Mesendoderm (in vitro differentiated cells): ENCODE data around the gene AFMID.

Experiments used
- DNase-seq: peaks from one replicate; pipeline ENCODE4 v3.0.0; 2013
- H2AK5ac ChIP-seq: 2 replicates; pipeline ENCODE4 v1.6.1; 2013; ENCODE audit warnings: low read length, inconsistent platforms
- H2BK120ac ChIP-seq: 2 replicates; pipeline ENCODE4 v1.6.1; 2013; ENCODE audit warnings: low read depth, mild to moderate bottlenecking, low read length, moderate library complexity, mixed read lengths
- H2BK15ac ChIP-seq: replicated peaks from 2 replicates; pipeline ENCODE4 v1.6.1; 2013; ENCODE audit warnings: low read depth, mild to moderate bottlenecking, moderate library complexity
- H2BK5ac ChIP-seq: 2 replicates; pipeline ENCODE4 v1.6.1; 2013; ENCODE audit warnings: low read length, inconsistent platforms
- H3K18ac ChIP-seq: 2 replicates; pipeline ENCODE4 v1.6.1; 2013; ENCODE audit warnings: mild to moderate bottlenecking, low read length, mixed read lengths
- H3K23ac ChIP-seq: one replicate; pipeline ENCODE4 v1.6.1; 2013; ENCODE audit warnings: low read length
- H3K27ac ChIP-seq: 2 replicates; pipeline ENCODE4 v1.5.1; 2013; ENCODE audit warnings: low read depth, mild to moderate bottlenecking, inconsistent platforms, low read length, moderate library complexity
- H3K27me3 ChIP-seq: 2 replicates; pipeline ENCODE4 v1.6.1; 2013; ENCODE audit warnings: low read length, control low read depth, mild to moderate bottlenecking, inconsistent platforms; ENCODE audit not compliant: insufficient read depth, poor library complexity
- H3K36me3 ChIP-seq: 2 replicates; pipeline ENCODE4 v1.6.1; 2013; ENCODE audit warnings: low read length, inconsistent platforms; ENCODE audit not compliant: control insufficient read depth, insufficient read depth
- H3K4ac ChIP-seq: one replicate; pipeline ENCODE4 v1.6.1; 2013; ENCODE audit warnings: low read depth, mild to moderate bottlenecking, low read length, moderate library complexity
- H3K4me1 ChIP-seq: 2 replicates; pipeline ENCODE4 v1.6.1; 2013; ENCODE audit warnings: low read depth, low read length, inconsistent platforms; ENCODE audit not compliant: control insufficient read depth
- H3K4me2 ChIP-seq: 2 replicates; pipeline ENCODE4 v1.6.1; 2013; ENCODE audit warnings: low read length
- H3K4me3 ChIP-seq: 2 replicates; pipeline ENCODE4 v1.5.1; 2013; ENCODE audit warnings: mild to moderate bottlenecking, low read length
- H3K56ac ChIP-seq: one replicate; pipeline ENCODE4 v1.6.1; 2013; ENCODE audit warnings: low read length
- H3K79me1 ChIP-seq: 2 replicates; pipeline ENCODE4 v1.6.1; 2013; ENCODE audit warnings: low read length, inconsistent platforms
- H3K79me2 ChIP-seq: 2 replicates; pipeline ENCODE4 v1.6.1; 2013; ENCODE audit warnings: mild to moderate bottlenecking, low read length; ENCODE audit not compliant: control insufficient read depth, insufficient read depth
- H3K9ac ChIP-seq: 2 replicates; pipeline ENCODE4 v1.6.1; 2013; ENCODE audit warnings: low read length, inconsistent platforms
- H4K5ac ChIP-seq: one replicate; pipeline ENCODE4 v1.6.1; 2013; ENCODE audit warnings: low read length
- H4K8ac ChIP-seq: one replicate; pipeline ENCODE4 v1.6.1; 2013; ENCODE audit warnings: low read depth, mild to moderate bottlenecking, control low read depth, low read length, moderate library complexity
- WGBS: extraction: QIAGEN DNeasy Blood & Tissue Kit; methylation state at CpG from one replicate; pipeline ENCODE4 v1.1.7; 2013; ENCODE audit warnings: low lambda C conversion rate, missing lambda C conversion rate; ENCODE audit not compliant: insufficient coverage; ENCODE audit errors: extremely low coverage; 5-methylcytosine and 5-hydroxymethylcytosine counted together

Gene AFMID

DNA sequence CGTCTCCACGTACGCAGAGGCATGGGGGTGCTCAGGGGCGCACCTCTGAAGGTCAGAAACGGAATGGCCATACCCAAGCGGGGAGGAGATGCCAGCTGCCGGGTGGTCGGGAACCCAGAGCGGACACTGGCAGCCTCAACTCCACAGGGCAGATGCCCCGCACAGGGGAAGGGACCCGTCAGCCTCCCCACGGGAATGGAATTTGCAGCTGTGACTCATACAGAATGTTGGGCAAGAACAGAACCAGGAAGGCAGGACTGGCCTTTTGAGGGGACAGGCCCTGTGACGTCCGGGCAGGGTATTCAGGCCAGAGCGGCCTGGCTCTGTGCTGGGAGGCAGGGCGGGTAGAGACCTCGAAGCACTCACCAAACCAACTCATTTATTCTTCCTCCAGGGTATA is 7.8 kb upstream of the AFMID start:
- Histone ChIP-seq H3K4me2 (no peak overlapping the region), H2BK5ac (no peak overlapping the region), H3K79me1 (peaks cover 4% of the 10 kb centered on the region), H3K79me2 (peaks cover 7% of the 10 kb centered on the region), H3K27ac (no peak overlapping the region), H4K8ac (no peak overlapping the region), H2AK5ac (no peak overlapping the region), H3K18ac (no peak overlapping the region), H3K27me3 (no peaks in the 10 kb centered on the region), H3K9ac (no peak overlapping the region), H3K36me3 (peaks cover 23% of the 10 kb centered on the region), H2BK15ac (no peak overlapping the region), H4K5ac (no peak overlapping the region), H3K56ac (no peak overlapping the region), H3K4ac (no peak overlapping the region), H3K4me1 (no peaks in the 10 kb centered on the region), H2BK120ac (no peak overlapping the region), H3K4me3 (no peak overlapping the region), H3K23ac (no peak overlapping the region)
- DNase-seq: no peak
- WGBS: no CpG with 5 or more reads among the region's 17 CpGs

DNA sequence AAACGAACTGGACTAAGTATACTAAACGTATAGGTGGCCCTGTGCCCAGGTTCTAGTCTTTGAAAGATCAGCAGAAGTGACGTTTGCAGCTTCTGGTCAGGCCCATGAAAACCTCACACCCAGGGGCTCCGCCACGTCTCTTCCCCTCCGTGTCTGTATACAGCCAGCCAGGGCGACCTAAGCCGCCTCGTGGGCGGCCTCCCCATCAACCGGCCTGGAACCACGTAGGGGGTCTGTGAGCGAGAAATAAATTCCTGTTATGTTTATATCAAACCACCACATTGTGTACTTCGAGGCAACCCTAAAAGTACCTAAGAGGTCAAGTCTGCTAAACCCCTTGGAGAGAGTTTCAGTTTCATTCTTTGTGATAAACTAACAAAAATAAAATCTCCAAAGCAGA is 7.1 kb upstream of the AFMID start:
- H3K4me3 ChIP-seq: no peak overlapping the region
- no CpG with 5 or more reads among the region's 14 CpGs for WGBS
- H4K8ac ChIP-seq: no peak overlapping the region
- no peak overlapping the region for H3K9ac ChIP-seq
- no peak overlapping the region for H2BK5ac ChIP-seq
- no peak overlapping the region for H3K23ac ChIP-seq
- H4K5ac ChIP-seq: no peak overlapping the region
- H2AK5ac ChIP-seq: no peak overlapping the region
- no peak overlapping the region for H2BK120ac ChIP-seq
- peaks cover 10% of the 10 kb centered on the region for H3K79me1 ChIP-seq
- no peak overlapping the region for H3K4ac ChIP-seq
- no peaks in the 10 kb centered on the region for H3K27me3 ChIP-seq
- H3K18ac ChIP-seq: no peak overlapping the region
- H3K27ac ChIP-seq: no peak overlapping the region
- no peak for DNase-seq
- no peak overlapping the region for H2BK15ac ChIP-seq
- H3K79me2 ChIP-seq: peaks cover 14% of the 10 kb centered on the region
- peaks cover 3% of the 10 kb centered on the region for H3K4me1 ChIP-seq
- no peak overlapping the region for H3K4me2 ChIP-seq
- H3K36me3 ChIP-seq: peaks cover 26% of the 10 kb centered on the region
- H3K56ac ChIP-seq: no peak overlapping the region

DNA sequence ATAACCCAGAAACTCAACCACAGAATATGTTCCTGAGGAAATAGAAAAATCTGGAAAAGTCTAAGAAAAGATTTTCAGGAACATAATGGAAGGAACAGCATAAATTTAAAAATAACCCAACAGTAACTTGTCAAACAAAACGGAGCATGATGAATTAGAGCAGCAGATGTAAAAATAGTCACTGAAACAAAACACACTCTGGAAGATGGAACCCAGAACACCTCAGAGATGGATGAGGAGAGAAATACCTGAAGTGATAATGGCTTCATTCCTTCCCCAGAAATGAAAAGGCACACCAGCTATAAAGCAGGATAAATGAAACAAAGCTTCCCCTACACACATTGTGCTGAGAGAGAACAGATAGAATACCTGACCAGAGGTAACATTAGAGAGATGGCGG is 6.7 kb upstream of the AFMID start:
- Histone ChIP-seq H2BK15ac (no peak overlapping the region), H3K9ac (no peak overlapping the region), H3K27me3 (no peaks in the 10 kb centered on the region), H2BK5ac (no peak overlapping the region), H3K79me2 (peaks cover 18% of the 10 kb centered on the region), H3K36me3 (peaks cover 23% of the 10 kb centered on the region), H3K79me1 (peaks cover 13% of the 10 kb centered on the region), H3K23ac (no peak overlapping the region), H3K4me1 (peaks cover 5% of the 10 kb centered on the region), H2AK5ac (no peak overlapping the region), H3K4me3 (no peak overlapping the region), H3K18ac (no peak overlapping the region), H3K56ac (no peak overlapping the region), H3K4me2 (no peak overlapping the region), H3K4ac (no peak overlapping the region), H3K27ac (no peak overlapping the region), H4K8ac (no peak overlapping the region), H4K5ac (no peak overlapping the region), H2BK120ac (no peak overlapping the region)
- WGBS: no CpG with 5 or more reads among the region's 2 CpGs
- no peak for DNase-seq

DNA sequence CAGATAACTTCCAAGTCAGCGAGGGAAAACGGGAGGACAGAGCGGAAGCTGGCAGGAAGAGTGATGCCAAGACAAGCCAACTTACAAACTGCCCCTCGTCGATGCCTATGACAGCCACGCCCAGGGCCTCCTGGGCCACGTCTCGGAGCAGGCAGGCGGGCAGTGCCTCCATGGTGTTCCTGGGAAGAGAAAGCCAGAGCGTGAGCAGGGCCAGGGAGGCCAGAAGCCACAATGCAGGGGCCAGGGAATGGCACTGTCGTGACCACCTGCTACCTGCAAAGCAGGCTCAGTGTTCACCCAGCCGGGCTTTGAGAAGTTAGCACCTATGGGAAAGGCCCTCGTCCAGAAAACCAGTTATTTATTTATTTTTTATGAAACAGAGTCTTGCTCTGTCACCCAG is 4.7 kb upstream of the AFMID start:
- Histone ChIP-seq H3K79me1 (peaks cover 17% of the 10 kb centered on the region), H4K5ac (no peak overlapping the region), H3K23ac (no peak overlapping the region), H3K36me3 (peaks cover 22% of the 10 kb centered on the region), H3K27me3 (no peaks in the 10 kb centered on the region), H3K9ac (no peak overlapping the region), H2BK15ac (no peak overlapping the region), H3K4ac (no peak overlapping the region), H3K4me2 (no peak overlapping the region), H4K8ac (no peak overlapping the region), H3K27ac (no peak overlapping the region), H3K56ac (no peak overlapping the region), H3K18ac (no peak overlapping the region), H2BK120ac (no peak overlapping the region), H2AK5ac (no peak overlapping the region), H3K79me2 (peaks cover 27% of the 10 kb centered on the region), H3K4me1 (peaks cover 7% of the 10 kb centered on the region), H2BK5ac (no peak overlapping the region), H3K4me3 (no peak overlapping the region)
- WGBS: no CpG with 5 or more reads among the region's 13 CpGs
- no peak for DNase-seq

DNA sequence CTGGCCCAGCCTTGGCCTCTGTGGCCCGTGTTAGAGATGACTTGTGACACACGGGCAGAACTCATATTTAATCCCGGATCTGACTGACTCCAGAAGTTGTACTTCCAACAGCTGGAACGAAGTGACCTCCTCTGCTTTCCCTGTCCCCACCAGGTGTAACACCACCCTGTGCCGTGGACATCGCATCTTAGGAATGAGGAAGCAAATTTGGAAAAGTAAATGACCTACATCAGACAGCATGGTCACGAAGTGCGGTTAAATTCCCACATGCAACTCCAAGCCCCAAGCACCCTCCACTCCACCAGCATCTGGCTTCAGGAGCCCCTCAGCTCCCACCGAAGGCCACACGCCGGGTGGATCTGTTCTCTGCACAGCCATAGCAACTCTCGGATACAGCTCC is 3.2 kb upstream of the AFMID start:
- H3K23ac ChIP-seq: peak overlapping the region; percentile 11
- peaks cover 17% of the 10 kb centered on the region for H3K79me1 ChIP-seq
- H3K27ac ChIP-seq: no peak overlapping the region
- H3K4ac ChIP-seq: no peak overlapping the region
- WGBS: no CpG with 5 or more reads among the region's 12 CpGs
- no peak overlapping the region for H3K56ac ChIP-seq
- no peaks in the 10 kb centered on the region for H3K27me3 ChIP-seq
- no peak overlapping the region for H4K8ac ChIP-seq
- H3K4me3 ChIP-seq: no peak overlapping the region
- peaks cover 31% of the 10 kb centered on the region for H3K79me2 ChIP-seq
- no peak for DNase-seq
- no peak overlapping the region for H2AK5ac ChIP-seq
- H4K5ac ChIP-seq: no peak overlapping the region
- H2BK120ac ChIP-seq: no peak overlapping the region
- peaks cover 17% of the 10 kb centered on the region for H3K36me3 ChIP-seq
- no peak overlapping the region for H2BK15ac ChIP-seq
- H3K18ac ChIP-seq: no peak overlapping the region
- peak overlapping the region; percentile 16 for H3K4me2 ChIP-seq
- H3K4me1 ChIP-seq: peaks cover 9% of the 10 kb centered on the region
- peak overlapping the region; percentile 42 for H3K9ac ChIP-seq
- no peak overlapping the region for H2BK5ac ChIP-seq

DNA sequence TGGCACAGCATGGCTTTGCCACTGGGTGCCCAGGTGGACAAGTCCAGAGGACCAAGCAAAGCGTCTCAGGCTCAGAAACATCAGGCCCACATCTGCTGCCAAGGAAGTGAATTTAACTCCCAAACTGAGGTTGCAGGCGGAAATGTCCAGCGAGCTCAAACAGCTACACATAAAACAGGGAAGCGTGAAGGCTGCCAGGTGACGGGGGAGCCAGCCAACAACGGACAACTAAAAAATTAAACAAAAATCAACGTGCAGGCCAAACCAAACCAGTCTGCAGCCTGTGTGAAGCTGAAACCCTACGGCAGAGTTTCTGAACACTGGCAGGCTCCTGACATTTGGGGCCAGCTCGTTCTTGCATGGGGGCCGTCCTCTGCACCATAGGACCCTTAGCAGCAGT is 2.8 kb upstream of the AFMID start:
- H3K36me3 ChIP-seq: peaks cover 13% of the 10 kb centered on the region

More for the DNA sequence above, 2.8 kb upstream of the AFMID start:
- no CpG with 5 or more reads among the region's 10 CpGs for WGBS
- H3K18ac ChIP-seq: no peak overlapping the region
- no peak overlapping the region for H2BK120ac ChIP-seq
- H3K79me1 ChIP-seq: peaks cover 17% of the 10 kb centered on the region
- peaks cover 9% of the 10 kb centered on the region for H3K4me1 ChIP-seq
- peak overlapping the region; percentile 54 for H3K56ac ChIP-seq
- no peak overlapping the region for H4K5ac ChIP-seq
- H3K9ac ChIP-seq: peak overlapping the region; percentile 52
- peak overlapping the region; percentile 11 for H3K23ac ChIP-seq
- H2AK5ac ChIP-seq: no peak overlapping the region
- no peak overlapping the region for H2BK5ac ChIP-seq
- H3K4me2 ChIP-seq: peak overlapping the region; percentile 16
- no peak overlapping the region for H2BK15ac ChIP-seq
- no peak for DNase-seq
- no peak overlapping the region for H3K4ac ChIP-seq
- H3K4me3 ChIP-seq: no peak overlapping the region
- no peak overlapping the region for H3K27ac ChIP-seq
- peaks cover 31% of the 10 kb centered on the region for H3K79me2 ChIP-seq
- H3K27me3 ChIP-seq: no peaks in the 10 kb centered on the region
- no peak overlapping the region for H4K8ac ChIP-seq
